KOPT-K1 (cell line): Measurements from ENCODE around the gene FLYWCH1.
A peak's percentile ranks its signal among the peaks of the same experiment; 100 is the strongest.
"Not testable (repeated sequence)": the region's sequence is repeated elsewhere in the genome, so short reads cannot be mapped to it uniquely, and the experiment has no call there.

Experiments
- H3K27ac ChIP-seq: fragments of 200-600 bp; sonication (generic); 2 replicates; pipeline ENCODE4 v1.5.1; 2016; ENCODE audit warnings: antibody characterized with exemption, mild to moderate bottlenecking, low read depth, low read length; ENCODE audit not compliant: poor library complexity, severe bottlenecking
- H3K36me3 ChIP-seq: fragments of 200-600 bp; sonication (generic); 2 replicates; pipeline ENCODE4 v1.5.1; 2017; ENCODE audit warnings: antibody characterized with exemption, mild to moderate bottlenecking, low read length, moderate library complexity; ENCODE audit not compliant: insufficient read depth
- H3K9me3 ChIP-seq: fragments of 200-600 bp; sonication (generic); 2 replicates; pipeline ENCODE4 v1.5.1; 2017; ENCODE audit warnings: antibody characterized with exemption, low read length, mild to moderate bottlenecking; ENCODE audit not compliant: insufficient read depth, poor library complexity, severe bottlenecking

Gene FLYWCH1

GRCh38 chr16:2907084-2907753, 4.5 kb upstream of the FLYWCH1 start:
- H3K36me3 ChIP-seq, H3K9me3 ChIP-seq, H3K27ac ChIP-seq: not testable (repeated sequence)

- no peak overlapping the region for H3K27ac ChIP-seq
- H3K9me3 ChIP-seq, result no peaks in the 10 kb centered on the region
These were observed 1.2 kb upstream of the FLYWCH1 start for GRCh38 chr16:2910441-2910969.

GRCh38 chr16:2912330-2913199, 834 bp downstream of the FLYWCH1 start:
- Histone ChIP-seq H3K27ac (peak overlapping the region; percentile 51), H3K9me3 (no peaks in the 10 kb centered on the region), H3K36me3 (peaks cover 17% of the 10 kb centered on the region; the same call in 1 of the 2 replicates)

More at GRCh38 chr16:2910441-2910969, 1.2 kb upstream of the FLYWCH1 start:
- H3K36me3 ChIP-seq, result peaks cover 11% of the 10 kb centered on the region; the same call in 1 of the 2 replicates

- H3K27ac ChIP-seq, result no peak overlapping the region
- peaks cover 18% of the 10 kb centered on the region; the same call in 1 of the 2 replicates for H3K36me3 ChIP-seq
- H3K9me3 ChIP-seq, result no peaks in the 10 kb centered on the region
These were observed 1.9 kb downstream of the FLYWCH1 start for GRCh38 chr16:2913603-2914002.

- H3K36me3 ChIP-seq, result peaks cover 23% of the 10 kb centered on the region; the same call in 1 of the 2 replicates
- no peaks in the 10 kb centered on the region for H3K9me3 ChIP-seq
- no peak overlapping the region for H3K27ac ChIP-seq
These were observed 2.5 kb downstream of the FLYWCH1 start for GRCh38 chr16:2914233-2914632.

- Histone ChIP-seq H3K9me3 (no peaks in the 10 kb centered on the region), H3K36me3 (peaks cover 23% of the 10 kb centered on the region), H3K27ac (no peak overlapping the region)
These were observed 3.6 kb downstream of the FLYWCH1 start for GRCh38 chr16:2915196-2915929.

GRCh38 chr16:2919511-2920255, 8.0 kb downstream of the FLYWCH1 start:
- H3K36me3 ChIP-seq, result peaks cover 16% of the 10 kb centered on the region
- H3K27ac ChIP-seq, result no peak overlapping the region
- H3K9me3 ChIP-seq, result no peaks in the 10 kb centered on the region

GRCh38 chr16:2923481-2923880, 11.8 kb downstream of the FLYWCH1 start:
- Histone ChIP-seq H3K27ac (no peak overlapping the region), H3K9me3 (no peaks in the 10 kb centered on the region), H3K36me3 (peaks cover 5% of the 10 kb centered on the region; the same call in 1 of the 2 replicates)

- Histone ChIP-seq H3K9me3 (no peaks in the 10 kb centered on the region), H3K27ac (no peak overlapping the region), H3K36me3 (0 out of 2 replicates have a peak, but pooled peaks cover 4% of the 10 kb centered on the region)
These were observed 13.4 kb downstream of the FLYWCH1 start for GRCh38 chr16:2924901-2925755.

- Histone ChIP-seq H3K27ac (no peak overlapping the region), H3K36me3 (peaks cover 12% of the 10 kb centered on the region; the same call in 1 of the 2 replicates), H3K9me3 (no peaks in the 10 kb centered on the region)
These were observed 14.4 kb downstream of the FLYWCH1 start for GRCh38 chr16:2925951-2926649.

GRCh38 chr16:2926650-2926999, 14.9 kb downstream of the FLYWCH1 start:
- Histone ChIP-seq H3K9me3 (no peaks in the 10 kb centered on the region), H3K36me3 (peaks cover 12% of the 10 kb centered on the region; the same call in 1 of the 2 replicates), H3K27ac (no peak overlapping the region)

- Histone ChIP-seq H3K9me3 (no peaks in the 10 kb centered on the region), H3K27ac (no peak overlapping the region), H3K36me3 (peaks cover 12% of the 10 kb centered on the region; the same call in 1 of the 2 replicates)
These were observed 15.4 kb downstream of the FLYWCH1 start for GRCh38 chr16:2927010-2927646.

GRCh38 chr16:2928151-2928550, 16.4 kb downstream of the FLYWCH1 start:
- H3K9me3 ChIP-seq, H3K27ac ChIP-seq: not testable (repeated sequence)
- H3K36me3 ChIP-seq, result peaks cover 12% of the 10 kb centered on the region; the same call in 1 of the 2 replicates
